IMR-90 (cell line): ENCODE measurements around the gene PTCD1.

Experiments
- BHLHE40 ChIP-seq: fragments of 150-350 bp; IDR thresholded peaks from 2 replicates; pipeline ENCODE4 v1.6.1; 2016; ENCODE audit warnings: mild to moderate bottlenecking, low read depth, low read length
- CHD1 ChIP-seq: IDR thresholded peaks from 2 replicates; pipeline ENCODE4 v1.6.1; 2012; ENCODE audit warnings: low read depth, low read length, improper control_type of control experiment
- CTCF ChIP-seq: conservative IDR thresholded peaks from 2 replicates; pipeline ENCODE4 v1.5.1; 2012; ENCODE audit warnings: mild to moderate bottlenecking, low read depth, low read length, improper control_type of control experiment
- MAFK ChIP-seq: IDR thresholded peaks from 2 replicates; pipeline ENCODE4 v1.6.1; 2012; ENCODE audit warnings: low read depth, low read length, improper control_type of control experiment
- MAZ ChIP-seq: IDR thresholded peaks from 2 replicates; pipeline ENCODE4 v1.6.1; 2012; ENCODE audit warnings: low read depth, mild to moderate bottlenecking, low read length, improper control_type of control experiment, moderate library complexity, borderline replicate concordance
- MXI1 ChIP-seq: IDR thresholded peaks from 2 replicates; pipeline ENCODE4 v1.6.1; 2012; ENCODE audit warnings: low read depth, mild to moderate bottlenecking, low read length, moderate library complexity, borderline replicate concordance
- NFE2L2 ChIP-seq: fragments of 150-350 bp; IDR thresholded peaks from 2 replicates; pipeline ENCODE4 v1.6.1; 2016; ENCODE audit warnings: low read depth, mild to moderate bottlenecking, low read length
- POLR2A ChIP-seq: IDR thresholded peaks from 2 replicates; pipeline ENCODE4 v1.6.1; 2012; ENCODE audit warnings: mild to moderate bottlenecking, low read depth, low read length
- RAD21 ChIP-seq: IDR thresholded peaks from 2 replicates; pipeline ENCODE4 v1.6.1; 2012; ENCODE audit warnings: low read length, improper control_type of control experiment
- RCOR1 ChIP-seq: IDR thresholded peaks from 2 replicates; pipeline ENCODE4 v1.6.1; 2012; ENCODE audit warnings: mild to moderate bottlenecking, low read length, improper control_type of control experiment; ENCODE audit not compliant: insufficient replicate concordance
- RFX5 ChIP-seq: IDR thresholded peaks from 2 replicates; pipeline ENCODE4 v1.8.0; 2012; ENCODE audit warnings: low read depth, mild to moderate bottlenecking, low read length, moderate library complexity
- SMC3 ChIP-seq: fragments of 150-350 bp; IDR thresholded peaks from 2 replicates; pipeline ENCODE4 v1.6.1; 2016; ENCODE audit warnings: low read depth, mild to moderate bottlenecking, antibody characterized with exemption, low read length, moderate library complexity
- USF2 ChIP-seq: fragments of 150-350 bp; IDR thresholded peaks from 2 replicates; pipeline ENCODE4 v1.6.1; 2017; ENCODE audit warnings: mild to moderate bottlenecking, antibody characterized with exemption, low read length, low read depth

GRCh38 chr7:99374111-99375064 is 64.2 kb downstream of the PTCD1 start, which contains the start of gene ARPC1B:
- peak; percentile 54; the same call in 1 of the 2 replicates for TF ChIP-seq POLR2A
- no peak for TF ChIP-seq CTCF
- TF ChIP-seq NFE2L2 = no peak
- no peak for TF ChIP-seq MXI1
- TF ChIP-seq RAD21 = no peak
- no peak for TF ChIP-seq RFX5
- no peak for TF ChIP-seq USF2
- TF ChIP-seq BHLHE40 = no peak
- no peak for TF ChIP-seq RCOR1
- no peak for TF ChIP-seq SMC3
- TF ChIP-seq MAZ = no peak; the same call in 1 of the 2 replicates
- TF ChIP-seq CHD1 = no peak
- no peak for TF ChIP-seq MAFK
